GM20000 (cell line): Measurements from ENCODE around the gene GFRA3.

Experiments
- DNase-seq: peaks from one replicate; pipeline ENCODE4 v3.0.0; 2012; ENCODE audit warnings: low spot score
- CTCF ChIP-seq: IDR thresholded peaks from 2 replicates; pipeline ENCODE4 v1.5.1; 2012; ENCODE audit warnings: mild to moderate bottlenecking, control low read depth; ENCODE audit errors: extremely low read depth, missing control alignments

GFRA3 gene

GRCh38 chr5:138282920-138283742 is 8.7 kb upstream of the GFRA3 start:
- no peak for DNase-seq
- no peak for TF ChIP-seq CTCF

- TF ChIP-seq CTCF: no peak
- DNase-seq: no peak
Measured at GRCh38 chr5:138280915-138281314, 6.5 kb upstream of the GFRA3 start.

GRCh38 chr5:138276402-138277054 is 2.1 kb upstream of the GFRA3 start:
- TF ChIP-seq CTCF: no peak
- DNase-seq: no peak

- no peak for DNase-seq
- TF ChIP-seq CTCF: no peak
Measured at GRCh38 chr5:138275895-138276294, 1.5 kb upstream of the GFRA3 start.

GRCh38 chr5:138275379-138275782 is 960 bp upstream of the GFRA3 start:
- DNase-seq: no peak
- TF ChIP-seq CTCF: no peak

- no peak for TF ChIP-seq CTCF
- DNase-seq: no peak
Measured at GRCh38 chr5:138273834-138274188, 610 bp downstream of the GFRA3 start.

GRCh38 chr5:138272681-138273080 is 1.7 kb downstream of the GFRA3 start:
- no peak for DNase-seq
- no peak for TF ChIP-seq CTCF
